NCI-H1417 treated with DMSO at 0.1 percent for 48 hours (cell line): ENCODE results near the gene DEFB129.
"Not testable (repeated sequence)": the region's sequence is repeated elsewhere in the genome, so short reads cannot be mapped to it uniquely, and the experiment has no call there.

Experiments
- DNase-seq: peaks from one replicate; lab custom pipeline; 2025; lab: John Stamatoyannopoulos, UW

Gene DEFB129

DNA sequence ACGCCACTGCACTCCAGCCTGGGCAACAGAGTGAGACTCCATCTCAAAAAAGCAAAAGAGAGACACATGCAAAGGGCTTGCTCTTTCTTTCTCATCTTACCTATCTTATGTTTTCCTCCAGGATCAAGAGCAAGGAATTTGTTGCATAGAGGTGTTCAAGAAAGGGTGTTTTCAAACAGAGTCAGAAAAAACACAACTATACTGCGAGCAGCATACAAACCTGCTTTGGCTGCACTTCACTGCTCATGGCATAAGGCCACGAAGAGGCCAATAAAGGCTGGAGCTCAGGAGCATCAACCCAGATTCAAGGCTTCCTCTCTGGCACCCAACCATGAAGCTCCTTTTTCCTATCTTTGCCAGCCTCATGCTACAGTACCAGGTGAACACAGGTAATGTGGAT is at the start of gene DEFB129:
TSS of gene DEFB129 (plus strand) at position 301 of the 400 bp plus-strand sequence. CDS start at position 332, 31 bp downstream.
- no peak for DNase-seq

GRCh38 chr20:184288-184687 is 42.8 kb upstream of the DEFB129 start:
- no peak for DNase-seq

DNA sequence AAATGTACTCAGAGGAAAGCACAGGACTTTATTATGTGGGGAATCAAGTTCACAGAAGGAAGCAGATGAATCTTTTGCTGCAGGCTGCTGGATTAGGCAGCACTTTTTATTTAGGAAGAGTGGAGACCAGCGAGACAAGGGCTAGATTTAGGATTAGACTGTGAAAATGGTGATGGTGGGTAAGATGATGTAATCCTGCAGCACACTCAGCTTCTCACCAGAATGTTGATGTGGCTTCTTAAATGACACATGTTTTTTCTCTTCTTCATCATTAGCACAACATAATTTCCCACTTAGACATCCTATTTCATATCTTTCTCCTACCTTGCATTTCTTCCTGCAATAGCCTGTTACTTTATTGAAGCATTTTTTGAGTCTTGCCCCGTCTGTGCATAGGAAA is 39.3 kb upstream of the DEFB129 start:
- no peak for DNase-seq

DNA sequence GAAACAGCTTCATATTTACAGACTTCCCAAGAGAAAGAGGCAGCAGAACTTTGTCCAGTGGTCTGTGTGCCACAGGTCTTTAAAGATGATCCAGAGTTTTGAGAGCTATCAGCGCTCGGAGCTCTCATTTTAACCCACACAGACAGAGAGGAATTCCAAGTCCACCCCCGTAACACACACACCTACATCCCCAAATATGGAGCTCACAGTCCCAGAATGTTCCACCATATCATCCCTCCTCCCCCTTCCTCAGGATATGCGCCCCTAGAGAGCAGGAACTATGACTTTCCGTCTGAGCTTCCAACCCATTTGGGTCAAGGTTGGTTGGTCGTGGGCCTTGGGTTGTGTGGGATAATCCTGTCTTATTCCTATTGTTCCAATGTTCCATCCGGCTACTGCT is 37.4 kb upstream of the DEFB129 start, which contains the start of gene DEFB128:
TSS of gene DEFB128 (minus strand) at position 101 of the 400 bp plus-strand sequence. CDS start at position 13, 88 bp downstream.
- no peak for DNase-seq

DNA sequence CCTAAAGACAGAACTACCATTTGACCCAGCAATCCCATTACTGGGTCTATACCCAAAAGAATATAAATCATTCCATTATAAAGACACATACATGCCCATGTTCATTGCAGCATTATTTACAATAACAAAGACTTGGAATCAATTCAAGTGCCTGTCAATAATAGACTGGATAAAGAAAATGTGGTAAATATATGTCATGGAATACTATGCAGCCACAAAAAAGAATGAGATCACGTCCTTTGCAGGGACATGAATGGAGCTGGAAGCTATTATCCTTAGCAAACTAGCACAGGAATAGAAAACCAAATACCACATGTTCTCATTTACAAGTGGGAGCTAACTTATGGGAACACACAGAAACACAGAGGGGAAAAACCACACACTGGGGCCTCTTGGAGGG is 28.8 kb upstream of the DEFB129 start:
- DNase-seq = no peak

- no peak for DNase-seq
Measured at GRCh38 chr20:199996-200395, 27.1 kb upstream of the DEFB129 start.

GRCh38 chr20:203630-204029 is 23.4 kb upstream of the DEFB129 start:
- DNase-seq = not testable (repeated sequence)

- DNase-seq = no peak
Measured at GRCh38 chr20:208942-209566, 18.0 kb upstream of the DEFB129 start.

GRCh38 chr20:210809-211502 is 16.1 kb upstream of the DEFB129 start:
- no peak for DNase-seq

GRCh38 chr20:214383-214782 is 12.7 kb upstream of the DEFB129 start:
- no peak for DNase-seq

DNA sequence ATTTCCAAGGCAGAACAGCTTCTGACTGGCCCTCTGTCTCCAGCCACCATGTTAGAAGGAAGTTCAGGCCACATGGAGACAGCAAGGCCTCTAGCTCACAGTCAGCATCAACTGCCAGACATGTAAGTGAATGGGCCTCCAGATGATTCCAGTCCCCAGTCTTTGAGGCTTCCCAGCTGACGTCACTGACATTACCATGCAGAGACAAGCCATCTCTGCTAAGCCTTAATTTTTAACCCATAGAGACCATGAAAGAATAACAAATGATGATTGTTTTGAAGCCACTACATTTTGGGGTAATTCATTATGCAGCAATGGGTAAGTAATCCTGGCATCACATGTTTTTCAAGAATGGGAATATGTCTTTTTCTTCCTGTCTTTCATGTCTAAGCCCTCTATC is 11.3 kb upstream of the DEFB129 start:
- DNase-seq = no peak

DNA sequence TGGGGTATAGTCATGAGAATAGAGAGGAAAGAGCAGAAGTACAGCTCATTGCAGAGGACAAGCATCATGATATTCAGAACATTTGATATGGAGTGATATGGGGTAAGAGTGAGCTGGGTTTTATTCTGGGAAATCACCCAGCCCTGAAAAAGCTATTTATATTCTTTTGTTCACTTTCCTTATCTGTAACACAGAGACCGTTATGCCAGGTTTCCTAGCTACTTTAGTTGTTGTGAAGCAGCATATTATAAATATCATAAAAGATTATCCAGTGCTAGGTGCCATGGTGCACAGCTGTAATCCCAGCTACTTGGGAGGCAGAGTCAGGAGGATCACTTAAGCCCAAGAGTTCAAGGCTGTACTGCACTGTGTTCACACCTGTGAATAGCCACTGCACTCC is 9.8 kb upstream of the DEFB129 start:
- no peak for DNase-seq

GRCh38 chr20:219290-220115 is 7.6 kb upstream of the DEFB129 start:
- DNase-seq = no peak

DNA sequence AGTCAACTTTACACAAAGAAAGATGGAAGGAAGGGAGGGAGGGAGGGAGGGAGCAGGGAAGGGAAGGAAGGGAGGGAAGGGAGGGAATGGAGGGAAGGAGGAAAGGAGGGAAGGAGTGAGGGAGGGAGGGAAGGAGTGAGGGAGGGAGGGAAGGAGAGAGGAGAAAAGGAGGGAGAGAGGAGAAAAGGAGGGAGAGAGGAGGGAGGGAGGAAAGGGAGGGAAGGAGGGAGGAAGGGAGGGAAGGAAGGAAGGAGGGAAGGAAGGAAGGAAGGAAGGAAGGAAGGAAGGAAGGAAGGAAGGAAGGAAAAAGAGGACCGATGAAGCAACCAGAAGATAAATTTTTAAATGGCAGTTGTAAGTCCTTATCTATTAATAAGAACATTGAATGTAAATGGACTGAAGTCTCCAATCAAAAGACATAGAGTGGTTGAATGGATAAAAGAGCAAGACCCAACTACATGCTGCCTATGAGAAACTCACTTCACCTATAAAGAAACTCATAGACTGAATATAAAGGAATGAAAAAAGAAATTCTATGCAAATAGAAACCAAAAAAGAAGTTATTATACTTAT is 5.7 kb upstream of the DEFB129 start:
- DNase-seq = no peak

DNA sequence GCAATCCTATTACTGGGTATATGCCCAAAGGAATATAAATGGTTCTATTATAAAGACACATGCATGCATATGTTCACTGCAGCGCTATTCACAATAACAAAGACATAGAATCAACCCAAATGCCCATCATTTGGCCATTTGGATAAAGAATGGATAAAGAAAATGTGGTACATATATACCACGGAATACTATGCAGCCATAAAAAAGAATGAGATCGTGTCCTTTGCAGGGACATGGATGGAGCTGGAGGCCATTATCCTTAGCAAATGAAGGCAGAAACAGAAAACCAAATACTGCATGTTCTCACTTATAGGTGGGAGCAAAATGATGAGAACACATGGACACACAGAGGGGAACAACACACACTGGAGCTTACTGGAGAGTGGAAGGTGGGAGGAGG is 1.2 kb upstream of the DEFB129 start:
- DNase-seq = not testable (repeated sequence)

- no peak for DNase-seq
Measured at GRCh38 chr20:227439-228105, 514 bp downstream of the DEFB129 start.

GRCh38 chr20:235891-236290 is 8.8 kb downstream of the DEFB129 start:
- no peak for DNase-seq

- DNase-seq = no peak
Measured at GRCh38 chr20:237489-237888, 10.4 kb downstream of the DEFB129 start.

DNA sequence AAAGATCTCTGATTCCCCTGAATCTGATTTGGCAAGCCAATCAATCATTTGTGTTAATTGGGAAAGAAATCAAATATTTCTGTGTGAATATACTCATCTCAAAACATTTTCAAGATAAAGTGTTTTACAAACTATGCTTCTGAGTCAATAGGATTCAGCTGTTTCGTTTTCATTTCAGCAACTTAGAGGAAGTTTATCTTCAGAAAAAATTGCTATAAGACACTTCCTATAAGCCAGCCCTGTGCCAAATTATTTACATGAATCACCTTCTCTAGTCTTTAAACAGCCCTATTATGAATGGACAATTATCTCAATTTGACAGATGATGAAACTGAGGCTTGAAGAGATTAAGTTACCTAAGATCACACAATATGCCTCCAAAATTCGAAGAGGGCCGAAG is 10.9 kb downstream of the DEFB129 start:
- DNase-seq = no peak

- no peak for DNase-seq
Measured at GRCh38 chr20:242905-243304, 15.8 kb downstream of the DEFB129 start.

GRCh38 chr20:251354-251753 is 24.3 kb downstream of the DEFB129 start:
- no peak for DNase-seq

- DNase-seq = no peak
Measured at GRCh38 chr20:252801-253200, 25.7 kb downstream of the DEFB129 start.
